H9 (cell line): Measurements from ENCODE around the gene MEG3. TPM values are rescaled to one million over a fixed set of nuclear protein-coding genes. Genes with fewer than 3 reads are reported as not detected.

ENCODE experiments used
- DNase-seq: peaks from one replicate; pipeline ENCODE4 v3.0.0-alpha.2; 2017
- H2AFZ ChIP-seq: one replicate; pipeline ENCODE4 v1.6.1; 2013; ENCODE audit warnings: mild to moderate bottlenecking, low read length, control low read depth, moderate library complexity
- H2AK5ac ChIP-seq: 2 replicates; pipeline ENCODE4 v1.6.1; 2013; ENCODE audit warnings: low read length, control low read depth, mixed read lengths; ENCODE audit not compliant: insufficient read length
- H2BK120ac ChIP-seq: one replicate; pipeline ENCODE4 v1.6.1; 2013; ENCODE audit warnings: low read depth, mild to moderate bottlenecking, low read length, control low read depth, inconsistent platforms; ENCODE audit not compliant: poor library complexity, severe bottlenecking
- H2BK12ac ChIP-seq: 2 replicates; pipeline ENCODE4 v1.6.1; 2013; ENCODE audit warnings: low read length, control low read depth, mixed read lengths, low read depth; ENCODE audit not compliant: insufficient read length
- H2BK15ac ChIP-seq: 2 replicates; pipeline ENCODE4 v1.6.1; 2013; ENCODE audit warnings: low read depth, low read length, control low read depth
- H2BK20ac ChIP-seq: one replicate; pipeline ENCODE4 v1.6.1; 2013; ENCODE audit warnings: low read depth, mild to moderate bottlenecking, low read length, control low read depth, inconsistent platforms; ENCODE audit not compliant: poor library complexity, severe bottlenecking
- H2BK5ac ChIP-seq: 2 replicates; pipeline ENCODE4 v1.6.1; 2013; ENCODE audit warnings: low read length, control low read depth, mixed read lengths; ENCODE audit not compliant: insufficient read length
- H3K14ac ChIP-seq: 2 replicates; pipeline ENCODE4 v1.6.1; 2013; ENCODE audit warnings: low read length, control low read depth; ENCODE audit not compliant: insufficient read depth
- H3K18ac ChIP-seq: 2 replicates; pipeline ENCODE4 v1.6.1; 2013; ENCODE audit warnings: low read depth, mild to moderate bottlenecking, mixed read lengths, low read length, control low read depth; ENCODE audit not compliant: insufficient read length
- H3K23ac ChIP-seq: 2 replicates; pipeline ENCODE4 v1.6.1; 2013; ENCODE audit warnings: low read length, control low read depth, mixed read lengths, low read depth; ENCODE audit not compliant: insufficient read length
- H3K23me2 ChIP-seq: 2 replicates; pipeline ENCODE4 v1.6.1; 2013; ENCODE audit warnings: low read depth, mild to moderate bottlenecking, mixed read lengths, low read length, control low read depth; ENCODE audit not compliant: insufficient read length, poor library complexity, severe bottlenecking
- H3K27ac ChIP-seq: 2 replicates; pipeline ENCODE4 v1.5.1; 2013; ENCODE audit warnings: low read length, control low read depth, mixed read lengths, low read depth; ENCODE audit not compliant: insufficient read length
- H3K27me3 ChIP-seq: 2 replicates; pipeline ENCODE4 v1.6.1; 2013; ENCODE audit warnings: low read length, control low read depth, inconsistent platforms; ENCODE audit not compliant: insufficient read depth
- H3K4ac ChIP-seq: 2 replicates; pipeline ENCODE4 v1.6.1; 2013; ENCODE audit warnings: low read depth, mild to moderate bottlenecking, control low read depth, inconsistent platforms, low read length, moderate library complexity
- H3K4me1 ChIP-seq: 2 replicates; pipeline ENCODE4 v1.6.1; 2013; ENCODE audit warnings: low read length, control low read depth, inconsistent platforms; ENCODE audit not compliant: insufficient read depth
- H3K4me2 ChIP-seq: 2 replicates; pipeline ENCODE4 v1.6.1; 2013; ENCODE audit warnings: low read length, control low read depth, mixed read lengths; ENCODE audit not compliant: insufficient read length, insufficient read depth
- H3K56ac ChIP-seq: 2 replicates; pipeline ENCODE4 v1.6.1; 2013; ENCODE audit warnings: low read depth, mild to moderate bottlenecking, mixed read lengths, low read length, control low read depth; ENCODE audit not compliant: insufficient read length
- H3K79me1 ChIP-seq: 2 replicates; pipeline ENCODE4 v1.6.1; 2013; ENCODE audit warnings: low read depth, mild to moderate bottlenecking, moderate library complexity, low read length, control low read depth, inconsistent platforms; ENCODE audit not compliant: insufficient read depth, poor library complexity, severe bottlenecking
- H3K79me2 ChIP-seq: 2 replicates; pipeline ENCODE4 v1.6.1; 2013; ENCODE audit warnings: low read length, control low read depth, inconsistent platforms; ENCODE audit not compliant: insufficient read depth
- H3K9ac ChIP-seq: 2 replicates; pipeline ENCODE4 v1.6.1; 2013; ENCODE audit warnings: low read length, control low read depth, mixed read lengths; ENCODE audit not compliant: insufficient read length; ENCODE audit errors: extremely low read depth
- H3K9me3 ChIP-seq: one replicate; pipeline ENCODE4 v1.6.1; 2013; ENCODE audit warnings: low read depth, low read length, inconsistent platforms; ENCODE audit not compliant: control insufficient read depth
- H3T11ph ChIP-seq: one replicate; pipeline ENCODE4 v1.6.1; 2013; ENCODE audit warnings: mild to moderate bottlenecking, low read length, control low read depth, inconsistent platforms
- H4K20me1 ChIP-seq: one replicate; pipeline ENCODE4 v1.6.1; 2013; ENCODE audit not compliant: control insufficient read depth, insufficient read length, insufficient read depth
- H4K5ac ChIP-seq: 2 replicates; pipeline ENCODE4 v1.6.1; 2013; ENCODE audit warnings: low read depth, mild to moderate bottlenecking, mixed read lengths, low read length, control low read depth; ENCODE audit not compliant: insufficient read length
- H4K8ac ChIP-seq: replicated peaks from 2 replicates; pipeline ENCODE4 v1.6.1; 2013; ENCODE audit warnings: low read length, control low read depth, mixed read lengths, low read depth; ENCODE audit not compliant: insufficient read length
- H4K91ac ChIP-seq: 2 replicates; pipeline ENCODE4 v1.6.1; 2013; ENCODE audit warnings: low read depth, mild to moderate bottlenecking, moderate library complexity, mixed read lengths, low read length, control low read depth; ENCODE audit not compliant: insufficient read length
- H3K27ac Mint-ChIP-seq, 3 experiments: 2 replicates in 2 of 3; 3 replicates in 1 of 3; pipeline ENCODE4 v1.8.0; 2020 to 2021; ENCODE audit warnings: mixed read lengths in 3 of 3, mild to moderate bottlenecking in 1 of 3, moderate library complexity in 1 of 3
- H3K27me3 Mint-ChIP-seq: 2 replicates; pipeline ENCODE4 v1.8.0; 2021; ENCODE audit warnings: low read depth, mild to moderate bottlenecking, moderate library complexity, mixed read lengths
- H3K36me3 Mint-ChIP-seq, 3 experiments: 2 replicates in 2 of 3; 3 replicates in 1 of 3; pipeline ENCODE4 v1.8.0; 2020 to 2021; ENCODE audit warnings: low read depth in 3 of 3, mixed read lengths in 3 of 3; ENCODE audit not compliant: insufficient read depth in 1 of 3
- H3K4me1 Mint-ChIP-seq, 2 experiments: 2 replicates each; pipeline ENCODE4 v1.8.0; 2020; ENCODE audit warnings: mixed read lengths in 2 of 2
- H3K4me3 Mint-ChIP-seq, 2 experiments: 2 replicates in 1 of 2; 3 replicates in 1 of 2; pipeline ENCODE4 v1.8.0; 2020 to 2021; ENCODE audit warnings: mild to moderate bottlenecking in 2 of 2, mixed read lengths in 2 of 2, moderate library complexity in 1 of 2
- H3K9me3 Mint-ChIP-seq, 2 experiments: 2 replicates in 1 of 2; 3 replicates in 1 of 2; pipeline ENCODE4 v1.8.0; 2020; ENCODE audit warnings: mild to moderate bottlenecking in 2 of 2, mixed read lengths in 2 of 2, moderate library complexity in 1 of 2
- WGBS: extraction: QIAGEN DNeasy Blood & Tissue Kit; methylation state at CpG from one replicate; pipeline ENCODE4 v1.1.7; 2013; ENCODE audit warnings: missing lambda C conversion rate, low lambda C conversion rate, mixed read lengths; ENCODE audit not compliant: insufficient read length; ENCODE audit errors: extremely low coverage; 5-methylcytosine and 5-hydroxymethylcytosine counted together
- total RNA-seq: library from RNA; stranded (reverse); gene quantifications from 2 replicates; pipeline ENCODE4 v1.2.1, GENCODE V29; 2021
- TF ChIP-seq, protein P1 (sequence below): fragments of 200-600 bp; sonication (generic); conservative IDR thresholded peaks from 3 replicates; pipeline ENCODE4 v1.8.0; 2021; ENCODE audit warnings: antibody characterized with exemption, mild to moderate bottlenecking

The MEG3 gene
- total RNA-seq, 1 experiment from 2014 or later, result 0.52 TPM

DNA sequence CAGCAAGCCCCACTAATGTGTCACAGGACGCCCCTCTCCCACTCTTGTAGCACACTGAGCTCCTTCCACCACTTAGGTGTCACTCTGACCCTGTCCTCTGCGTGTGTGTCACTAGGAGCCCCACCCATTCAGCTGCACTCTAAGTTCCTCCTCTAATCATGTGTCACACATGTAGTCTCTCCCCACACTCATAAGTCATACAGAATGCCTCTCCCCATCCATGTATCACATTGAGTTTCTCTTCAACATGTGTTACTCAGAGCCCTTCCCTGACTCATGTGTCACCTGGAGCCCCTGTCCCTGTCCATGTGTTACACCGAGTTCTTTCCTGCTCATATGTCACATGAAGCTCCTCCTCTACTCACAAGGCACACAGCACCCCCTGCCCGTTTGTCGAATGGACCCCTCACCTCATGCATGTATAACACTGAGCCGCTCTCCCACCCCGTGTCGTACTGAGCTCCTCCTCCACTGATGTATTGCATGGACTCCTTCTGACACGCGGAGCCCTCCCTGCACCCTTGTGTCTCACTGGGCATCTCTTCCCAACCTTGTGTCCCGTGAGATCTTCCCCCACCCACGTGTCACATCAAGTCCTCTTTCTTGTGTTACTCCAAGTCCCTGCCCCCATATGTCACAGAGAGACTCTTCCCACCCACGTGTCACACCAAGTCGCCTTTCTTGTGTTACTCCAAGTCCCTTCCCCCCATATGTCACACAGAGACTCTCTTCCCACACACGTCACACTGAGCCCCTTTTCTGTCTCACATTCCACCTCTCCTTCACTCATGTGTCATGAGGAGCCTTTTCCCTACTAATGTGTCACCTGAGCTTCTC lies 46.6 kb downstream of the MEG3 start:
- no peak overlapping the region for H2BK20ac ChIP-seq
- H2AFZ ChIP-seq, result no peak overlapping the region
- no peaks in the 10 kb centered on the region for H3K4me1 ChIP-seq
- no peak overlapping the region for H4K5ac ChIP-seq
- H2BK120ac ChIP-seq, result no peak overlapping the region
- no peak for DNase-seq
- H2BK15ac ChIP-seq, result no peak overlapping the region
- Mint-ChIP-seq H3K27ac (no peak overlapping the region; a peak in 1 of 7 replicates), H3K4me3 (no peak overlapping the region), H3K36me3 (peaks cover 0 to 3% (median 0%) of the 10 kb centered on the region in 3 experiments; a peak in 1 of 7 replicates), H3K9me3 (peaks cover 10 to 11% of the 10 kb centered on the region in 2 experiments; a peak in 4 of 5 replicates), H3K4me1 (no peaks in the 10 kb centered on the region), H3K27me3 (peaks cover 5% of the 10 kb centered on the region)
- H3K9ac ChIP-seq, result no peak overlapping the region
- H3T11ph ChIP-seq, result no peak overlapping the region
- H3K79me1 ChIP-seq, result no peaks in the 10 kb centered on the region
- no peak overlapping the region for H3K23ac ChIP-seq
- no peaks in the 10 kb centered on the region for H3K23me2 ChIP-seq
- no peaks in the 10 kb centered on the region for H4K20me1 ChIP-seq
- TF ChIP-seq, protein P1, sequence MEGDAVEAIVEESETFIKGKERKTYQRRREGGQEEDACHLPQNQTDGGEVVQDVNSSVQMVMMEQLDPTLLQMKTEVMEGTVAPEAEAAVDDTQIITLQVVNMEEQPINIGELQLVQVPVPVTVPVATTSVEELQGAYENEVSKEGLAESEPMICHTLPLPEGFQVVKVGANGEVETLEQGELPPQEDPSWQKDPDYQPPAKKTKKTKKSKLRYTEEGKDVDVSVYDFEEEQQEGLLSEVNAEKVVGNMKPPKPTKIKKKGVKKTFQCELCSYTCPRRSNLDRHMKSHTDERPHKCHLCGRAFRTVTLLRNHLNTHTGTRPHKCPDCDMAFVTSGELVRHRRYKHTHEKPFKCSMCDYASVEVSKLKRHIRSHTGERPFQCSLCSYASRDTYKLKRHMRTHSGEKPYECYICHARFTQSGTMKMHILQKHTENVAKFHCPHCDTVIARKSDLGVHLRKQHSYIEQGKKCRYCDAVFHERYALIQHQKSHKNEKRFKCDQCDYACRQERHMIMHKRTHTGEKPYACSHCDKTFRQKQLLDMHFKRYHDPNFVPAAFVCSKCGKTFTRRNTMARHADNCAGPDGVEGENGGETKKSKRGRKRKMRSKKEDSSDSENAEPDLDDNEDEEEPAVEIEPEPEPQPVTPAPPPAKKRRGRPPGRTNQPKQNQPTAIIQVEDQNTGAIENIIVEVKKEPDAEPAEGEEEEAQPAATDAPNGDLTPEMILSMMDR, result no peak
- no peak overlapping the region for H4K8ac ChIP-seq
- H3K27ac ChIP-seq, result no peak overlapping the region
- H2BK5ac ChIP-seq, result no peak overlapping the region
- no peaks in the 10 kb centered on the region for H3K27me3 ChIP-seq
- H2BK12ac ChIP-seq, result no peak overlapping the region
- H2AK5ac ChIP-seq, result no peak overlapping the region
- no peak overlapping the region for H3K14ac ChIP-seq
- no peak overlapping the region for H3K4me2 ChIP-seq
- H3K4ac ChIP-seq, result no peak overlapping the region
- H3K56ac ChIP-seq, result no peak overlapping the region
- WGBS, result no CpG with 5 or more reads among the region's 15 CpGs
- no peak overlapping the region for H3K18ac ChIP-seq
- H3K79me2 ChIP-seq, result no peaks in the 10 kb centered on the region
- H3K9me3 ChIP-seq, result no peaks in the 10 kb centered on the region
- no peak overlapping the region for H4K91ac ChIP-seq
